Activated gamma-delta T cell treated with Interleukin-2 at 50 U/mL for 16 hours (primary cell): ENCODE measurements around the gene WWOX.

Source experiments
- DNase-seq: peaks from one replicate; pipeline ENCODE4 v3.0.0-alpha.2; 2020

The WWOX gene

GRCh38 chr16:78895681-78896080 is 796.2 kb downstream of the WWOX start:
- DNase-seq, result no peak

GRCh38 chr16:78896280-78896679 is 796.8 kb downstream of the WWOX start:
- DNase-seq, result no peak

- DNase-seq, result no peak
Measured at GRCh38 chr16:78897299-78897698, 797.8 kb downstream of the WWOX start.

GRCh38 chr16:78900044-78900811 is 800.8 kb downstream of the WWOX start:
- DNase-seq, result no peak

- no peak for DNase-seq
Measured at GRCh38 chr16:78900966-78901365, 801.5 kb downstream of the WWOX start.

GRCh38 chr16:78902321-78902720 is 802.9 kb downstream of the WWOX start:
- DNase-seq, result no peak

DNA sequence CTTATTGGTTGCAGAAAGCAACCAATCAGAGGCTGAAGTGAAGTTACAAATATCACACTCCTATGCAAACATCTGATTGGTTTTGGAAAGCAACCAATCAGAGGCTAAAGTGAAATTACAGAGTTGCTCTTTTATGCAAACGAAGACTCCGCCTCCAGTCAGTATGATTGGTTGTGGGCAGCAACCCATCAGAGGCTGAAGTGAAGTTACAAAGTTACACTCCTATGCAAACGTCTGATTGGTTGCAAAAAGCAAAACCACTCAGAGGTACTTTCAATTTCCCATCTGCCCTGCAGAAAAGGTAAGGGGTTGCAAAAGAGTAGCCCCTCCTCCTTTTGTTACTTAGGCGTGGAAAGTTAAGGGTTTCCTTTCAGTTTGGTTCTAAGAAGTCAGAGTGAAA is 803.8 kb downstream of the WWOX start:
- DNase-seq, result no peak

- DNase-seq, result no peak
Measured at GRCh38 chr16:78903843-78904242, 804.4 kb downstream of the WWOX start.

GRCh38 chr16:78906135-78906534 is 806.7 kb downstream of the WWOX start:
- DNase-seq, result no peak

GRCh38 chr16:78909226-78909625 is 809.8 kb downstream of the WWOX start:
- DNase-seq, result no peak

DNA sequence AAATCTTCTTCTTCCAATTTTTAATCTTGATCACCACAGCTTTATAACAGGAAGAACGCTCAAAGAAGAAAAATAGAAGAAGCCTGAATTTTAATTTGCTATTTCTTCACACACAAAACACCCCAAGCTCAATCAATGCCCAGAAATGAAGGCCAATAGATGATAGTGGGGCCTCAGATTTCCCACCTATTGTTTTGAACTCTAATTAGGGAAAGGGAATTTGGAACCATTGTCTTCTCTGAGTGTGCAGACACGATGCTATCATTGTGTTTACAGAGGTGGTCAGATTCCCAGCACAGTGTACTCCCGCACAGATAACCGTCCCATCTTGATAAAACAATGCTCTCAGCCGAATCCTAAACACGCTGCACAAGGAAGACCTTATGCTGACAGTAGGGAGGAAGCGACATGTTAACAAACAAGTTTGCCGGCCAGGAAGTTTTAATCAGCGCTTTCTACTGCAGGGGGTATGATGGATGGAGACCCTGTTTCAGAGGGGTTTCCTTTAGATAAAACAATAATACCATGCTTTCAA is 816.4 kb downstream of the WWOX start:
- DNase-seq, result no peak

DNA sequence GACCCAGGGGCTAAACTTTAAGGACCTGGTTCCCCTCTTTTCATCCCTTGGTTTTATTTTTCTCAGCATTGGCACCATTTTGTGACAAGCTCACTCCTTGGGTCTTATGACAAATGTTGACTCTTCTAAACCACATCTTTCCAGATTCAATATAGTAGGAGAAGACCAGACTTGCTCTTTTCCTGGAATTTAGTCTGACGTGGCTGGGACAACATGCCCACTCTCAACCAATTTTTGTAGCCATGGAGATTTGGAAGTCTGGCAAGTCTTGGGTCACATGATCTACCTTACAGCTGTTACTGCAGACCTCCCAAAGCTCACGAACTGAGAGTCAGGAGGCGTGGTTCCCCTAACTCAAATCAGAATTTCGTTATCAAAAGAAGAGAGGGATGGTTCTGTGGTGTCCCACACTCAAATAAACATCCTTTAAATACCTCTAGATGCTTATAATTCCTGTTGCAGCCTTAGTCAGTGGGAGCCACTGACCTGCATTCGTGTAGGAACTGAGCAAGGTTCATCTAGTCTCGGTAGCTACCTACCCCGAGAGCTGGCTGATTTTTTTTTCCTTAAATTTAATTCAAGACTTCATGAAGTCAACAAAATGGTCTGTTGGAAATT is 817.6 kb downstream of the WWOX start:
- DNase-seq, result no peak

DNA sequence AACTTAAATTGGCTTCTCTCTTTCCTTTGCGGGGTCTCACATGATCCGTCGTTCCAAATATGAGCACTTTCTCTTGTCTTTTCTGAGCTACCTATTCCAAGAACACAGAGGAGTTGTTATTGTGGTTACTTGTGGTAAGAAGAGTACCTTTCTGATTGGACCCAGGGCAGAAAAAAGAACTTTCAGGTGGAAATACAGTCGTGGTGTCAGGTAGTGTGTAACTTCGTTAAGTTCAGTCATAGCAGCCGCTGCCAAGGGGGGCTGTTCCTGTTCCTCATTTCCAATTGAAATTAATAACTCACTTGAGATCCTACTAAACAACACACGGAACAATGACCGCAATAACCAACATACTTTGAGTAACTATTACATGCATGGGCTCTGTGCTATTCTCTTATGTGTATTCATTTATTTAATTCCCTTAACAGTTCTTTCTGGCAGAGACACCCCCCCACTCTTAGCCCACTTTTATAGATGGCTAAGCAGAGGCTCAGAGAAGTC is 819.4 kb downstream of the WWOX start:
- DNase-seq, result no peak

GRCh38 chr16:78919852-78920251 is 820.4 kb downstream of the WWOX start:
- DNase-seq, result no peak

DNA sequence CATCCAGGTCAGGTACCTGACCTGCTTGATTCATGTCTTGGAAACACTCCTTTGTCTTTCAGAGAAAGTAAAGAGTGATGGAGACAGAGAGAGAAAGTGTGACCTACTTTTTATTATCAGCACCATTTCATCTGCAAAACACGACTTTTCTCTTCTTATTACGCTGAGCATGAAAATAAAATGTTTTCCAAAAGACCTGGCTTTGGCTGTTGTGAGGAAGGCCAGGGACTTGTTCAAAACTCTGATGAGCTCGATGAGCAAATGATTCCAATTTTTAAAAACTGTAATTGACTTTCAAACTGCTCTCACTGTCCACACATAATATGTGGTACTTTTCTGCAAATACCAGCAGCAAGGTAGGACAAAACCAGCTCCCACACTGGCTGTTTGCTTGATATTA is 821.2 kb downstream of the WWOX start:
- no peak for DNase-seq

GRCh38 chr16:78925083-78925767 is 825.8 kb downstream of the WWOX start:
- DNase-seq, result no peak

- no peak for DNase-seq
Measured at GRCh38 chr16:78926723-78927210, 827.3 kb downstream of the WWOX start.

DNA sequence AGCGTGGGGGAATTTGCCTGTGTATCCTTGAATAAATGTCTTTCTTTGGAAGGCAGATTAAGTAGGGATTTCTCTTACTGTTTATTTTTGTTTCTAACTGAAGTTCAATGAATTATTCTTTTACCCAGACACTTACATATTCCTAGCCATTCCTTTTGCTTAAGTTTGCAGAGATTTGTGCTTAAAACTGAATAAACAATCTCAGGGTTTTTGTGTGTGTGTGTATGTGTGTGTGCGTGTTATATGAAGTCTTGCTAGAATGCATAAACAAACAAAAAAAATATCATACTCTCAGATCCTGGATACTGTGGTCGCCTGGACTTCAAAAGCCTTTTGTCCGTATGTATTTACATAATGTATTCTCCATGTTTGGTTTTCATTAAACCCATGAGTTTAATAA is 828.3 kb downstream of the WWOX start:
- no peak for DNase-seq

- no peak for DNase-seq
Measured at GRCh38 chr16:78929841-78930240, 830.4 kb downstream of the WWOX start.

DNA sequence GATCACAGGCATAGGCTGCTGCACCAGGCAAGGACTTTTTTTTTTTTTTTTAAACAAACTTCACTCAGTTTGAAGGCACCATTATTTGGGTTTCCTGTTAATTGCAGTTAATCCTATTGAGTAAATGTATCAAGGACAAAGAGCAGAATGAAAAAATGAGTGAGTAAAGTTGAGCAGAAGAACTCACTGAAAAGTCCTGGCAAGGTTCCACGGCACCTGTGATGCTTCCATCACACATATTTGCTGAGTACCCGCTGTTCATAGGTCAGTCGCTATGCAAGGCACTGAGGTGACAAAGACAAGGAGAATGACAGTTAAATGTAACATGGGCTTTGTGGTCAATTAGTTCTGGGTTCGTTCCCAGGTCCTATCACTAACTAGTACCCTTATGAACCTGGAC is 831.1 kb downstream of the WWOX start:
- DNase-seq, result no peak

GRCh38 chr16:78931267-78931666 is 831.8 kb downstream of the WWOX start:
- no peak for DNase-seq

DNA sequence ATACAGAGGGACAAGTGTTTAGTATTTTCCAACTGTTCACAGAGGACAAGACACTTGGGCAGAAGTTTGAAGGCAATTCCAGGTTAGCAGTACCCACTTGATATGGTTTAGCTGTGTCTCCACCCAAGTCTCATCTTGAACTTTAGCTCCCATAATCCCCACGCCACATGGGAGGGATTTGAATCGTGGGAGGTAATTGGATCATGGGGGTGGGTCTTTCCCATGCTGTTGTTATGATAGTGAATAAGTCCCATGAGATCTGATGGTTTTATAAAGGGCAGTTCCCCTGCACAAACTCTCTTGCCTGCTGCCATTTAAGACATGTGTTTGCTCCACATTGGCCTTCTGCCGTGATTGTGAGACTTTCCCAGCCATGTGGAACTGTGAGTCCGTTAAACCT is 832.2 kb downstream of the WWOX start:
- no peak for DNase-seq

GRCh38 chr16:78932355-78932943 is 833.0 kb downstream of the WWOX start:
- no peak for DNase-seq
